GM20431 (cell line): Measurements from ENCODE around the gene TLN1.

ENCODE experiments used
- in situ Hi-C: fragments of 300-500 bp; cut with MseI, MboI; formaldehyde crosslinking; loops from one replicate; pipeline ENCODE4 v1.15.0; 2020; ENCODE audit warnings: low sequenced_read_pairs; ENCODE audit not compliant: unreplicated experiment

Gene TLN1

GRCh38 chr9:35756275-35757225 lies 24.6 kb upstream of the TLN1 start:
- in situ Hi-C loops = no loop called here

DNA sequence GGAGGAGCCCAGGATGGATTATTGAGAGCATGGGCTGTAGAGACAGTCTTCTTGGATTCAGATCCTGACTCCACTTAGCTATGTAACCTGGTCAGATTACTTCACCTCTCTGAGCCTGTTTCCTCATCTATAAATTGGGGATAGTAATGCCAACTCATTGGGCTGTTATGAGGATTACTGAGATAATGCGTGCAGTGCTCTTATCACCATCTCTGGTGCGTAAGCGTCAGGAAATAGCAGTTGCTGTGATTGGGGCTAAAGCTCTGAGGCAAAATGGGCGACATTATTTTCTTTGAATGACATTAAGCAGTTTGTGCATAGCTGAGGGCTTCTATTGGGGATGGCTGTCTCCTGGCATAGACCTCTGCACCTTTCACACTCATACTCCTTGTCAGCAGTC lies 23.1 kb upstream of the TLN1 start:
- in situ Hi-C loops = no loop called here

DNA sequence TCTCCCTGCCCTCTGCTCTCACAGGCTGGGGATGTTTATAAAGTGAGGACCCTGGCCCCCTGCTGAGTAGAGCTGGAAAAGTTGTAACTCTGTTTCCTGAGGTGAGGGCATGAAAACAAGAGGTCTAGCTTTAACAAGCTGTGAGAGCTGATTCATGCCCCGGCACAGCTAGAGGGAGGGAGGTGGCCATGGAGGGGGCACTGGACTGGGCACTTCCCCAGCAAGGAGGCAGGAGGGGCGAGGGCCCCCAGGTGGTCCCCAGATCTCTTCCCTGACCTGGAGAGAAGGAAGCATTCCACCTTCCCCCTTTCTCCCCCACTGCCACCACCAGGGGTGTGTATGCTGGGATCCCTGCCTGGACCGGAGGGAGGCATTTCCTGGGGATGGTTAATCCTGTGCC lies 22.3 kb upstream of the TLN1 start, which contains the start of gene MSMP:
MSMP (minus strand) TSS at position 13 of the 400 bp plus-strand sequence. CDS start 147 bp downstream, outside the sequence.
- in situ Hi-C loops = no loop called here

DNA sequence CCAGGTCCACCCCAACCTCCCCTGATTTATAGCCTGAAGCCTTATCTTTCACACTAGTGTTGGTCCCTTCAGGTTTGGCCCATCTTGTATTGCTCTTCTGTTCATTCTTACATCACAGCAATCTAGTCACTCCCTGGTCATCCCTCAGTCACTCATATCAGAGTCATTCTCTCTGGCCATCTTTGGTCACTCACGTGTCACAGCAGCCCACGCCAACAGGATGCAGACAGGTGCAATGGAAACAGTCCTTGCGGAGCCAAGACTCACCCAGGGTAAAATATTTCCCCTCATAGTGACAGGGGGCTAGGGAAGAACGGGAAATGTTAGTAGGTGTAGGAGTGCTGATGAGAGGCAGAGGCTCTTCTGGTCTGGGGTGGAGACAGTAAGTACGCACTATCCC lies 21.5 kb upstream of the TLN1 start:
- in situ Hi-C loops = no loop called here

- in situ Hi-C loops = no loop called here
Measured at GRCh38 chr9:35750256-35750531, 18.2 kb upstream of the TLN1 start.

GRCh38 chr9:35749515-35750255 lies 17.7 kb upstream of the TLN1 start:
- in situ Hi-C loops = no loop called here

GRCh38 chr9:35748858-35749514 lies 17.0 kb upstream of the TLN1 start, which contains the start of the genes GBA2 and RGP1:
Gene GBA2, minus strand, starts transcription at chr9:35749228. Its CDS starts 524 bp downstream, at chr9:35748704.
Gene RGP1, plus strand, starts transcription at chr9:35749287. Its CDS starts 469 bp downstream, at chr9:35749756.
- in situ Hi-C loops = no loop called here

DNA sequence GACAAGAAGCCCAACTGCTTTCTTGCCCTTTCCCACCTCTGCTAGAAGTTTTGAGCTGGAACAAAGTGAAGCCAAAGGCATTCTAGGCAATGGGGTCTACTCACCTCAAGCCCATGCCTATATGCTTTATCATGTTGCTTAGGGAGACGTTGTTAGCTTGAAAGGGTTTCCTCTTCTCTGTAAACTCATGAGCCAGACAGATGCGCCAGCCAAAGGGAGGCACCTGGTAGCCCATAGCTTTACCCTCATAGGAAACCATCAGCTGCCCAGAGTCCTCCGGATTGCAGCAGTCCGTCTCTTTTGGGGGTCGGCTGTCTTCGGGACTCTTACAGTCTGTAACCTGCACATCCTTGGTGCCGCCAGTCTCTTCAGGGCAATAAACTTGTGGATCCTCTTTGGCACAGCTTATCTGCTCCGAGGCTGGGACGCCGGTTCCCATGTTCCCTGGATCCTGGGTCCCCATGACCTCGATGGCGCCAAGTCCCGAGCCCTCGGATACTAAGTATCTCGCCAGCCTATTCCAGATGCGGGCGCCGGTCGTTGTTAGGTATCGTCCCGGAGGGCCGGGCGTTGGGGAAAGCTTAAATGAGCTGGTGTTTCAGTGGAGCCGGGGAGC lies 16.4 kb upstream of the TLN1 start:
- in situ Hi-C loops = no loop called here

DNA sequence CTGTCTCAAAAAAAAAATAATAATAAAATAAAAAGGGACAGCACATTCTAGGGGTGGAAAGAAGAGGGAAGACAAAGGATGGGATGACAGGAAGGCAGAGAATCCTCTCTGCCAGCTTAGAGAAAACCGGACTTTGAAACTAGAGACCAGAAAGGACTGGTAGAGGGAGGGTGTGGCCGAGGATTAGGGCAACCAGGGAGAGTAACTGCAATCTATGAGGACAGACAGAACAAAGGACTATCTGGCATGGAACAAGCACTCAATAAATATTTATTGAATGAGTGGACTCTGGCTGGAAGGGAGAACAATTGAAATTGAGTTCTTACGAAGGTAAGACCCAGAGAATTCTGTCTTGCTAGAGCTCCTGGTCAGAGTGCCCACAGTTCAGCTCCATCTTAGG lies 14.6 kb upstream of the TLN1 start:
- in situ Hi-C loops = no loop called here

DNA sequence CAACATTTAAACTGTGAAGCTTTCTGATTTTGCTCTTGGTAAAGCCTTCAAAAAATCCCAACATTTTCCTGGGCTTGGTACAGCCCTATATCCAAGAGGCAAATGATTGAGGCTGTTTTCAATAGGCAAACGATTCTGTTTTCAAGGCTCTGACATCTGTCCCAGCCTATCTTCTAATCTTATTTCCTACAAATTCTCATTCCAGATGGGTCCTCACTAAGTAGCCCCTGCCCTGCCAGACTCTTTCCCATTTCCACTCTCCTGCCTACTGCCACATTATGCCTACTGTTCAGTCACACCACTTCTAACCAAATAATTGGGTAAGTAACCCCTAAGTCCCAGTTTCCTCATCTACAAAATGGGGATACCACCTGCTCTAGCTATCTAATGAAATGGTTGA lies 13.6 kb upstream of the TLN1 start:
- in situ Hi-C loops = no loop called here

DNA sequence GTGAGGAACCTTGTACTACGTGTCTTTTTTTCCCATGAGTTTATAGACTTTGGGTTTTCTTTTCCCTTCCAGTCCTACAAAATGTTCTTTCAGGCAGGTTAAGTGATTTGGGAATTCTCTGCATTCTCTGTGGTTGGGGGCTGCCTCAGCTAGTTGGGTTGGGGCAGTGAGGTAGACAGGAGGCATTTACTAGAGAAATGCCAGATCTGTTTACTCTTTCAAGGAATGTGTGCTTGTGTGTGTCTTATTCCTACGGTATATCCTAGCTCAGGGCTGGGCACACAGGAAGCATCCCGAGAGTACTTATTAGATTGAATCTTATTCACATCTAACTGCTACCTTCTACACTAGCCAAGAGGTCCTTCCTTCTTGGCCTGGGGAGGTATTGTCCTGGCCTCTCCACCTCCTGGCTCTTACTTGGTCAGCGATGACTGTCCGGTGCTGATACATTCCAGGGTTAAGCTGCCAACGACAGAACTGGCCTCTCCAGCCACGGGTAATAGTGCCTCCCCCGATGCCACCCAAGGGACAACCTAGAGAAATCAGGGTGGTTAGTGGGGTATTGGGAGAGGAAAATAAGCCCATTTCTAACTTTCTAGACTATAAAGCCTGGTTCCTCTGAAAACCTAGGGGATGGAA lies 12.0 kb upstream of the TLN1 start:
- in situ Hi-C loops = no loop called here

- in situ Hi-C loops = no loop called here
Measured at GRCh38 chr9:35743452-35743851, 11.5 kb upstream of the TLN1 start.

DNA sequence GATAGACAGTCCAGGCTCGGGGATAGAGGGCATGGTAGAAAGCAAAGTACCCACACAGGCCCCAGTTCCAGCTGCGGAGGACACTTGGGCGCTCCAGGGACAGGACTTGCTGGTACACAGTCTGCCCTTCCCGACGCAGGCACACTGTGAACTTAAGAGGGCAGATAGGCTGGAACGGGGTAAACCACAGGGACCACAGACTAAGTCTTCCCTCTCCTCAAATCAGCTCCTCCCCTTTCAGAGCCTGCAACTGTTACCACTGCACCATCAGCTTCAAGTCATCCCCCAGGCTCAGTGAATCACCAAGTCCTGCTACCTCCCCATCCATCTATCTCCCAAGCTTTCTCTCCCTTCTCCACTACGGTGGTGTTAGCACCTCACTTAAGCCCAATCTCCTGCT lies 9.7 kb upstream of the TLN1 start:
- in situ Hi-C loops = no loop called here

DNA sequence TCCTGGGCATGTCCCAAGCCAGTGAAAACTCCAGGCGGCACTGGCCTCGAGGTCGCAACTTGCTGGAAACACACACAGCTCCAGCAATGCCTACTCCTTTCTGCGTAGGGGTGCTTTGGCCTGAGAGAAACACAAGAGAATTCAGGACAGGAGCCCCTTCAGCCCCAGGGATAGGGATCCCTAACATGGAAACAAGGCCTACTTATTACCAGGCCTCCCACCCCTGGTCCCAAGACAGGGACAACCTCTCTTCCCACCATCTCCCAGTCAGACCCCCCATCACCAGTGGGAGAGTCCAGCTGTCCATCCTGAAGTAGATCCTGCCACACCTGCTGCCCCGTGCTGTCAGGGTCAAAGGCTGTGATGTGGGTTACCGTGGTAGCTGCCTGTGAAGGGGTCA lies 8.2 kb upstream of the TLN1 start:
- in situ Hi-C loops = no loop called here

- in situ Hi-C loops = no loop called here
Measured at GRCh38 chr9:35738924-35739323, 6.9 kb upstream of the TLN1 start.

- in situ Hi-C loops = no loop called here
Measured at GRCh38 chr9:35738186-35738585, 6.2 kb upstream of the TLN1 start.

GRCh38 chr9:35737143-35737542 lies 5.1 kb upstream of the TLN1 start:
- in situ Hi-C loops = no loop called here

DNA sequence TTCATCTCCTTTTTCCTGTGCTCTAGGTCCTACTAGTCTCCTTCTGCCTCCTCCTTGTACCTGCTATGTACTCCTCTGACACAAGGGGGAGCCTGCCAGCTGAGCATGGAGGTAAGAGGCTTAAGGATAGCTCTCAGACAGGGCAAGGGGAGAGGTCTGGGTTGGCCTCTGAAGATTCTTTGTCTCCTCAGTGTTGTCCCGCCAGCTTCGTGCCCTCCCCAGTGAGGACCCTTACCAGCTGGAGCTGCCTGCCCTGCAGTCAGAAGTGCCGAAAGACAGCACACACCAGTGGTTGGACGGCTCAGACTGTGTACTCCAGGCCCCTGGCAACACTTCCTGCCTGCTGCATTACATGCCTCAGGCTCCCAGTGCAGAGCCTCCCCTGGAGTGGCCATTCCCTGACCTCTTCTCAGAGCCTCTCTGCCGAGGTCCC lies 4.2 kb upstream of the TLN1 start:
- in situ Hi-C loops = no loop called here

- in situ Hi-C loops = no loop called here
Measured at GRCh38 chr9:35734096-35734495, 2.1 kb upstream of the TLN1 start.
